Neural progenitor cell (in vitro differentiated cells): ENCODE results near the gene GRID1.

Source experiments
- EZH2 ChIP-seq: fragments of 200-600 bp; sonication (generic); IDR thresholded peaks from 2 replicates; pipeline ENCODE4 v1.6.1; 2017; ENCODE audit warnings: antibody characterized with exemption, mild to moderate bottlenecking, moderate library complexity
- TF ChIP-seq, protein P1 (sequence below): fragments of 200-600 bp; sonication (generic); IDR thresholded peaks from 2 replicates; pipeline ENCODE4 v1.5.1; 2017; ENCODE audit warnings: antibody characterized with exemption, mild to moderate bottlenecking

DNA sequence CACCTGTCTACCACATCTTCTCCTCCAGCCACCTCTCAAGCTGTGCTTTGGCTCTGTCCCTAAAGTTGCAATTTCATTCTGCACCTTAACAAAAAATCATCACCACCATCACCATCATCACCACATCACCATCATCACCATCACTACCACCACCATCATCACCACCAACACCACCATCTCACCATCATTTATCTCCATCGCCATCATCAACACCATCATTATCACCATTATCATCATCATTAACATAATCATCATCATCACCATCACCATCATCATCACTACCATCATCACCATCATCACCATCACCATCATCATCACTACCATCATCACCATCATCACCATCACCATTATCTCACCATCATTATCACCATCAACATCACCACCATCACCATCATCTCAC lies 245.4 kb downstream of the GRID1 start:
- TF ChIP-seq, protein P1, sequence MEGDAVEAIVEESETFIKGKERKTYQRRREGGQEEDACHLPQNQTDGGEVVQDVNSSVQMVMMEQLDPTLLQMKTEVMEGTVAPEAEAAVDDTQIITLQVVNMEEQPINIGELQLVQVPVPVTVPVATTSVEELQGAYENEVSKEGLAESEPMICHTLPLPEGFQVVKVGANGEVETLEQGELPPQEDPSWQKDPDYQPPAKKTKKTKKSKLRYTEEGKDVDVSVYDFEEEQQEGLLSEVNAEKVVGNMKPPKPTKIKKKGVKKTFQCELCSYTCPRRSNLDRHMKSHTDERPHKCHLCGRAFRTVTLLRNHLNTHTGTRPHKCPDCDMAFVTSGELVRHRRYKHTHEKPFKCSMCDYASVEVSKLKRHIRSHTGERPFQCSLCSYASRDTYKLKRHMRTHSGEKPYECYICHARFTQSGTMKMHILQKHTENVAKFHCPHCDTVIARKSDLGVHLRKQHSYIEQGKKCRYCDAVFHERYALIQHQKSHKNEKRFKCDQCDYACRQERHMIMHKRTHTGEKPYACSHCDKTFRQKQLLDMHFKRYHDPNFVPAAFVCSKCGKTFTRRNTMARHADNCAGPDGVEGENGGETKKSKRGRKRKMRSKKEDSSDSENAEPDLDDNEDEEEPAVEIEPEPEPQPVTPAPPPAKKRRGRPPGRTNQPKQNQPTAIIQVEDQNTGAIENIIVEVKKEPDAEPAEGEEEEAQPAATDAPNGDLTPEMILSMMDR: no peak
- TF ChIP-seq EZH2: no peak
